H9 (cell line): ENCODE results near the gene KIF6. TPM values are rescaled to one million over a fixed set of nuclear protein-coding genes. Genes with fewer than 3 reads are reported as not detected.
A peak's percentile ranks its signal among the peaks of the same experiment; 100 is the strongest.

Experiments used
- DNase-seq: peaks from one replicate; pipeline ENCODE4 v3.0.0-alpha.2; 2017
- H2AFZ ChIP-seq: one replicate; pipeline ENCODE4 v1.6.1; 2013; ENCODE audit warnings: mild to moderate bottlenecking, low read length, control low read depth, moderate library complexity
- H2AK5ac ChIP-seq: 2 replicates; pipeline ENCODE4 v1.6.1; 2013; ENCODE audit warnings: low read length, control low read depth, mixed read lengths; ENCODE audit not compliant: insufficient read length
- H2BK120ac ChIP-seq: one replicate; pipeline ENCODE4 v1.6.1; 2013; ENCODE audit warnings: low read depth, mild to moderate bottlenecking, low read length, control low read depth, inconsistent platforms; ENCODE audit not compliant: poor library complexity, severe bottlenecking
- H2BK12ac ChIP-seq: 2 replicates; pipeline ENCODE4 v1.6.1; 2013; ENCODE audit warnings: low read length, control low read depth, mixed read lengths, low read depth; ENCODE audit not compliant: insufficient read length
- H2BK15ac ChIP-seq: 2 replicates; pipeline ENCODE4 v1.6.1; 2013; ENCODE audit warnings: low read depth, low read length, control low read depth
- H2BK20ac ChIP-seq: one replicate; pipeline ENCODE4 v1.6.1; 2013; ENCODE audit warnings: low read depth, mild to moderate bottlenecking, low read length, control low read depth, inconsistent platforms; ENCODE audit not compliant: poor library complexity, severe bottlenecking
- H2BK5ac ChIP-seq: 2 replicates; pipeline ENCODE4 v1.6.1; 2013; ENCODE audit warnings: low read length, control low read depth, mixed read lengths; ENCODE audit not compliant: insufficient read length
- H3K14ac ChIP-seq: 2 replicates; pipeline ENCODE4 v1.6.1; 2013; ENCODE audit warnings: low read length, control low read depth; ENCODE audit not compliant: insufficient read depth
- H3K18ac ChIP-seq: 2 replicates; pipeline ENCODE4 v1.6.1; 2013; ENCODE audit warnings: low read depth, mild to moderate bottlenecking, mixed read lengths, low read length, control low read depth; ENCODE audit not compliant: insufficient read length
- H3K23ac ChIP-seq: 2 replicates; pipeline ENCODE4 v1.6.1; 2013; ENCODE audit warnings: low read length, control low read depth, mixed read lengths, low read depth; ENCODE audit not compliant: insufficient read length
- H3K23me2 ChIP-seq: 2 replicates; pipeline ENCODE4 v1.6.1; 2013; ENCODE audit warnings: low read depth, mild to moderate bottlenecking, mixed read lengths, low read length, control low read depth; ENCODE audit not compliant: insufficient read length, poor library complexity, severe bottlenecking
- H3K27ac ChIP-seq: 2 replicates; pipeline ENCODE4 v1.5.1; 2013; ENCODE audit warnings: low read length, control low read depth, mixed read lengths, low read depth; ENCODE audit not compliant: insufficient read length
- H3K27me3 ChIP-seq: 2 replicates; pipeline ENCODE4 v1.6.1; 2013; ENCODE audit warnings: low read length, control low read depth, inconsistent platforms; ENCODE audit not compliant: insufficient read depth
- H3K4ac ChIP-seq: 2 replicates; pipeline ENCODE4 v1.6.1; 2013; ENCODE audit warnings: low read depth, mild to moderate bottlenecking, control low read depth, inconsistent platforms, low read length, moderate library complexity
- H3K4me1 ChIP-seq: 2 replicates; pipeline ENCODE4 v1.6.1; 2013; ENCODE audit warnings: low read length, control low read depth, inconsistent platforms; ENCODE audit not compliant: insufficient read depth
- H3K4me2 ChIP-seq: 2 replicates; pipeline ENCODE4 v1.6.1; 2013; ENCODE audit warnings: low read length, control low read depth, mixed read lengths; ENCODE audit not compliant: insufficient read length, insufficient read depth
- H3K56ac ChIP-seq: 2 replicates; pipeline ENCODE4 v1.6.1; 2013; ENCODE audit warnings: low read depth, mild to moderate bottlenecking, mixed read lengths, low read length, control low read depth; ENCODE audit not compliant: insufficient read length
- H3K79me1 ChIP-seq: 2 replicates; pipeline ENCODE4 v1.6.1; 2013; ENCODE audit warnings: low read depth, mild to moderate bottlenecking, moderate library complexity, low read length, control low read depth, inconsistent platforms; ENCODE audit not compliant: insufficient read depth, poor library complexity, severe bottlenecking
- H3K79me2 ChIP-seq: 2 replicates; pipeline ENCODE4 v1.6.1; 2013; ENCODE audit warnings: low read length, control low read depth, inconsistent platforms; ENCODE audit not compliant: insufficient read depth
- H3K9ac ChIP-seq: 2 replicates; pipeline ENCODE4 v1.6.1; 2013; ENCODE audit warnings: low read length, control low read depth, mixed read lengths; ENCODE audit not compliant: insufficient read length; ENCODE audit errors: extremely low read depth
- H3K9me3 ChIP-seq: one replicate; pipeline ENCODE4 v1.6.1; 2013; ENCODE audit warnings: low read depth, low read length, inconsistent platforms; ENCODE audit not compliant: control insufficient read depth
- H3T11ph ChIP-seq: one replicate; pipeline ENCODE4 v1.6.1; 2013; ENCODE audit warnings: mild to moderate bottlenecking, low read length, control low read depth, inconsistent platforms
- H4K20me1 ChIP-seq: one replicate; pipeline ENCODE4 v1.6.1; 2013; ENCODE audit not compliant: control insufficient read depth, insufficient read length, insufficient read depth
- H4K5ac ChIP-seq: 2 replicates; pipeline ENCODE4 v1.6.1; 2013; ENCODE audit warnings: low read depth, mild to moderate bottlenecking, mixed read lengths, low read length, control low read depth; ENCODE audit not compliant: insufficient read length
- H4K8ac ChIP-seq: replicated peaks from 2 replicates; pipeline ENCODE4 v1.6.1; 2013; ENCODE audit warnings: low read length, control low read depth, mixed read lengths, low read depth; ENCODE audit not compliant: insufficient read length
- H4K91ac ChIP-seq: 2 replicates; pipeline ENCODE4 v1.6.1; 2013; ENCODE audit warnings: low read depth, mild to moderate bottlenecking, moderate library complexity, mixed read lengths, low read length, control low read depth; ENCODE audit not compliant: insufficient read length
- H3K27ac Mint-ChIP-seq, 3 experiments: 2 replicates in 2 of 3; 3 replicates in 1 of 3; pipeline ENCODE4 v1.8.0; 2020 to 2021; ENCODE audit warnings: mixed read lengths in 3 of 3, mild to moderate bottlenecking in 1 of 3, moderate library complexity in 1 of 3
- H3K27me3 Mint-ChIP-seq: 2 replicates; pipeline ENCODE4 v1.8.0; 2021; ENCODE audit warnings: low read depth, mild to moderate bottlenecking, moderate library complexity, mixed read lengths
- H3K36me3 Mint-ChIP-seq, 3 experiments: 2 replicates in 2 of 3; 3 replicates in 1 of 3; pipeline ENCODE4 v1.8.0; 2020 to 2021; ENCODE audit warnings: low read depth in 3 of 3, mixed read lengths in 3 of 3; ENCODE audit not compliant: insufficient read depth in 1 of 3
- H3K4me1 Mint-ChIP-seq, 2 experiments: 2 replicates each; pipeline ENCODE4 v1.8.0; 2020; ENCODE audit warnings: mixed read lengths in 2 of 2
- H3K4me3 Mint-ChIP-seq, 2 experiments: 2 replicates in 1 of 2; 3 replicates in 1 of 2; pipeline ENCODE4 v1.8.0; 2020 to 2021; ENCODE audit warnings: mild to moderate bottlenecking in 2 of 2, mixed read lengths in 2 of 2, moderate library complexity in 1 of 2
- H3K9me3 Mint-ChIP-seq, 2 experiments: 2 replicates in 1 of 2; 3 replicates in 1 of 2; pipeline ENCODE4 v1.8.0; 2020; ENCODE audit warnings: mild to moderate bottlenecking in 2 of 2, mixed read lengths in 2 of 2, moderate library complexity in 1 of 2
- CTCF ChIP-seq: fragments of 200-600 bp; sonication (generic); conservative IDR thresholded peaks from 3 replicates; pipeline ENCODE4 v1.8.0; 2021; ENCODE audit warnings: antibody characterized with exemption, mild to moderate bottlenecking
- WGBS: extraction: QIAGEN DNeasy Blood & Tissue Kit; methylation state at CpG from one replicate; pipeline ENCODE4 v1.1.7; 2013; ENCODE audit warnings: missing lambda C conversion rate, low lambda C conversion rate, mixed read lengths; ENCODE audit not compliant: insufficient read length; ENCODE audit errors: extremely low coverage; 5-methylcytosine and 5-hydroxymethylcytosine counted together
- total RNA-seq: library from RNA; stranded (reverse); gene quantifications from 2 replicates; pipeline ENCODE4 v1.2.1, GENCODE V29; 2021

Gene KIF6
- total RNA-seq, 1 experiment from 2014 or later: 0.63 TPM

GRCh38 chr6:39733704-39734103 lies 8.5 kb upstream of the KIF6 start:
- no peak overlapping the region for H2BK15ac ChIP-seq
- no peaks in the 10 kb centered on the region for H3K79me2 ChIP-seq
- H3K27me3 Mint-ChIP-seq: peaks cover 2% of the 10 kb centered on the region
- no peak overlapping the region for H3K9ac ChIP-seq
- H3T11ph ChIP-seq: no peak overlapping the region
- H4K91ac ChIP-seq: no peak overlapping the region
- H2BK120ac ChIP-seq: no peak overlapping the region
- H2BK20ac ChIP-seq: no peak overlapping the region
- H3K14ac ChIP-seq: no peak overlapping the region
- peak overlapping the region in 1 of 2 experiments; percentile 49; a peak in 2 of 5 replicates for H3K4me3 Mint-ChIP-seq
- H4K20me1 ChIP-seq: no peaks in the 10 kb centered on the region
- H3K27me3 ChIP-seq: no peaks in the 10 kb centered on the region
- H3K27ac Mint-ChIP-seq: peak overlapping the region; percentile 8 to 94 (median 29); a peak in 4 of 7 replicates
- no peak overlapping the region for H2BK5ac ChIP-seq
- no peak overlapping the region for H4K5ac ChIP-seq
- H3K9me3 ChIP-seq: no peaks in the 10 kb centered on the region
- peaks cover 10 to 24% (median 12%) of the 10 kb centered on the region in 3 experiments for H3K36me3 Mint-ChIP-seq
- H3K79me1 ChIP-seq: no peaks in the 10 kb centered on the region
- H3K18ac ChIP-seq: no peak overlapping the region
- no peak overlapping the region for H3K23ac ChIP-seq
- H2AFZ ChIP-seq: no peak overlapping the region
- no peak overlapping the region for H3K56ac ChIP-seq
- no peak overlapping the region for H3K27ac ChIP-seq
- H3K4ac ChIP-seq: no peak overlapping the region
- no peak for DNase-seq
- no peak overlapping the region for H3K4me2 ChIP-seq
- H3K4me1 Mint-ChIP-seq: peaks cover 29 to 38% of the 10 kb centered on the region in 2 experiments
- H2AK5ac ChIP-seq: no peak overlapping the region
- H4K8ac ChIP-seq: no peak overlapping the region
- TF ChIP-seq CTCF: no peak
- peaks cover 10% of the 10 kb centered on the region; the same call in 1 of the 2 replicates for H3K4me1 ChIP-seq
- H3K23me2 ChIP-seq: no peaks in the 10 kb centered on the region
- WGBS: no CpG with 5 or more reads among the region's 2 CpGs
- H2BK12ac ChIP-seq: no peak overlapping the region
- peaks cover 27 to 30% of the 10 kb centered on the region in 2 experiments for H3K9me3 Mint-ChIP-seq
